Right atrium auricular region (tissue), 2 donors: ENCODE results near the gene ELFN1. TPM values are rescaled to one million over a fixed set of nuclear protein-coding genes. Genes with fewer than 3 reads are reported as not detected.

ENCODE experiments used
- DNase-seq: peaks from one replicate; pipeline ENCODE4 v3.0.0-alpha.2; 2019; ENCODE audit warnings: low spot score
- H3K27ac ChIP-seq, 2 donors: fragments of 200-600 bp; sonication (generic); 1 replicate in 1 of 2; 2 replicates in 1 of 2; pipeline ENCODE4 v1.5.1; 2016 to 2019
- H3K27me3 ChIP-seq, 2 donors: fragments of 200-600 bp; sonication (generic); one replicate each; pipeline versions ENCODE4 v1.5.1 to v1.6.0; 2017 to 2019
- H3K36me3 ChIP-seq: fragments of 200-600 bp; sonication (generic); one replicate; pipeline ENCODE4 v1.5.1; 2016
- H3K4me1 ChIP-seq, 2 donors: fragments of 200-600 bp; sonication (generic); one replicate each; pipeline versions ENCODE4 v1.5.1 to v1.6.0; 2017 to 2019
- H3K4me3 ChIP-seq, 2 donors: fragments of 200-600 bp; sonication (generic); 1 replicate in 1 of 2; 2 replicates in 1 of 2; pipeline ENCODE4 v1.5.1; 2017 to 2019; ENCODE audit warnings: mild to moderate bottlenecking in 1 of 2, moderate library complexity in 1 of 2
- H3K9me3 ChIP-seq, 2 donors: fragments of 200-600 bp; sonication (generic); one replicate each; pipeline ENCODE4 v1.5.1; 2019
- CTCF ChIP-seq, 2 donors: fragments of 200-600 bp; sonication (generic); IDR thresholded peaks; one replicate each; pipeline ENCODE4 v1.5.1; 2019; ENCODE audit warnings: antibody characterized with exemption in 2 of 2
- total RNA-seq, 2 donors: library from RNA; depleted of rRNA; stranded (reverse); fragments of >200 nt; gene quantifications; one replicate each; pipeline ENCODE4 v1.1.0, GENCODE V29; 2016

Gene ELFN1
- total RNA-seq, 2 donors from 2014 or later = 6.5 to 15.3 TPM

GRCh38 chr7:1775389-1775788 lies 105.3 kb downstream of the ELFN1 start:
- Histone ChIP-seq H3K27ac (no peak overlapping the region), H3K36me3 (no peaks in the 10 kb centered on the region), H3K4me3 (no peak overlapping the region), H3K27me3 (no peaks in the 10 kb centered on the region), H3K9me3 (peaks cover 0 to 4% of the 10 kb centered on the region in 2 donors), H3K4me1 (no peaks in the 10 kb centered on the region)
- TF ChIP-seq CTCF (IDR thresholded peaks at IDR 0.05) = no peak
- DNase-seq = no peak

- TF ChIP-seq CTCF (IDR thresholded peaks at IDR 0.05) = no peak
- no peaks in the 10 kb centered on the region for H3K27me3 ChIP-seq
- no peaks in the 10 kb centered on the region for H3K36me3 ChIP-seq
- H3K27ac ChIP-seq = no peak overlapping the region
- no peak overlapping the region for H3K4me3 ChIP-seq
- no peak for DNase-seq
- H3K9me3 ChIP-seq = peaks cover 0 to 4% of the 10 kb centered on the region in 2 donors
- no peaks in the 10 kb centered on the region for H3K4me1 ChIP-seq
Observed at GRCh38 chr7:1777122-1777521, 107.0 kb downstream of the ELFN1 start.

- no peak for TF ChIP-seq CTCF (IDR thresholded peaks at IDR 0.05)
- DNase-seq = no peak
- no peaks in the 10 kb centered on the region for H3K27me3 ChIP-seq
- H3K27ac ChIP-seq = no peak overlapping the region
- peaks cover 0 to 4% of the 10 kb centered on the region in 2 donors for H3K9me3 ChIP-seq
- no peaks in the 10 kb centered on the region for H3K36me3 ChIP-seq
- no peaks in the 10 kb centered on the region for H3K4me1 ChIP-seq
- H3K4me3 ChIP-seq = no peak overlapping the region
Observed at GRCh38 chr7:1779445-1779844, 109.4 kb downstream of the ELFN1 start.

- H3K4me3 ChIP-seq = no peak overlapping the region
- H3K9me3 ChIP-seq = peaks cover 0 to 19% of the 10 kb centered on the region in 2 donors
- H3K4me1 ChIP-seq = no peaks in the 10 kb centered on the region
- no peaks in the 10 kb centered on the region for H3K36me3 ChIP-seq
- DNase-seq = no peak
- H3K27me3 ChIP-seq = no peaks in the 10 kb centered on the region
- TF ChIP-seq CTCF (IDR thresholded peaks at IDR 0.05) = no peak
- H3K27ac ChIP-seq = no peak overlapping the region
Observed at GRCh38 chr7:1781369-1781768, 111.3 kb downstream of the ELFN1 start.

GRCh38 chr7:1785839-1786238 lies 115.8 kb downstream of the ELFN1 start:
- no peak overlapping the region for H3K27ac ChIP-seq
- H3K36me3 ChIP-seq = no peaks in the 10 kb centered on the region
- H3K4me1 ChIP-seq = no peaks in the 10 kb centered on the region
- no peak overlapping the region for H3K4me3 ChIP-seq
- DNase-seq = no peak
- H3K27me3 ChIP-seq = no peaks in the 10 kb centered on the region
- no peak for TF ChIP-seq CTCF (IDR thresholded peaks at IDR 0.05)
- peaks cover 0 to 16% of the 10 kb centered on the region in 2 donors for H3K9me3 ChIP-seq

GRCh38 chr7:1787241-1787640 lies 117.2 kb downstream of the ELFN1 start:
- Histone ChIP-seq H3K9me3 (peaks cover 1 to 16% of the 10 kb centered on the region in 2 donors), H3K4me1 (no peaks in the 10 kb centered on the region), H3K27ac (no peak overlapping the region), H3K36me3 (no peaks in the 10 kb centered on the region), H3K4me3 (no peak overlapping the region), H3K27me3 (no peaks in the 10 kb centered on the region)
- no peak for TF ChIP-seq CTCF (IDR thresholded peaks at IDR 0.05)
- DNase-seq = no peak
